ENCODE measurements around the gene PRR16. TPM values are rescaled to one million over a fixed set of nuclear protein-coding genes. Genes with fewer than 3 reads are reported as not detected.
"Not testable (repeated sequence)": the region's sequence is repeated elsewhere in the genome, so short reads cannot be mapped to it uniquely, and the experiment has no call there.

Gene PRR16
- total RNA-seq, 1 donor from 2014 or later = 18.1 TPM

- not testable (repeated sequence) for DNase-seq (ENCODE audit: low spot score)
- intact Hi-C loops (cut with DNase I) = loop anchor here (5.0 kb wide), 1 partner anchor 306 kb away; no protein-coding TSS in a partner anchor
Measured at GRCh38 chr5:120458508-120458847, 5.6 kb upstream of the PRR16 start.

- intact Hi-C loops (cut with DNase I) = loop anchor here (5.0 to 10.0 kb wide), 2 partner anchors 344 to 514 kb away; no protein-coding TSS in a partner anchor
- DNase-seq (ENCODE audit: low spot score) = no peak
Measured at GRCh38 chr5:120461251-120461650, 2.8 kb upstream of the PRR16 start.

- intact Hi-C loops (cut with DNase I) = loop anchor here (5.0 to 10.0 kb wide), 2 partner anchors 342 to 516 kb away; no protein-coding TSS in a partner anchor
- no peak for DNase-seq (ENCODE audit: low spot score)
Measured at GRCh38 chr5:120463006-120463680, 957 bp upstream of the PRR16 start.

- peak; percentile 85 for DNase-seq (ENCODE audit: low spot score)
- intact Hi-C loops (cut with DNase I) = loop anchor here (2.0 to 10.0 kb wide), 3 partner anchors 340 to 518 kb away; no protein-coding TSS in a partner anchor
Measured at GRCh38 chr5:120464627-120465435, 731 bp downstream of the PRR16 start.

GRCh38 chr5:120465436-120465961 is 1.4 kb downstream of the PRR16 start:
- intact Hi-C loops (cut with DNase I) = loop anchor here (2.0 to 10.0 kb wide), 2 partner anchors 339 to 413 kb away; no protein-coding TSS in a partner anchor
- peak; percentile 79 for DNase-seq (ENCODE audit: low spot score)

- no peak for DNase-seq (ENCODE audit: low spot score)
- intact Hi-C loops (cut with DNase I) = loop anchor here (10.0 kb wide), 1 partner anchor 338 kb away; no protein-coding TSS in a partner anchor
Measured at GRCh38 chr5:120466341-120467006, 2.4 kb downstream of the PRR16 start.

GRCh38 chr5:120471971-120472370 is 7.9 kb downstream of the PRR16 start:
- intact Hi-C loops (cut with DNase I) = no loop called here
- DNase-seq (ENCODE audit: low spot score) = no peak

GRCh38 chr5:120472911-120473310 is 8.8 kb downstream of the PRR16 start:
- DNase-seq (ENCODE audit: low spot score) = no peak

GRCh38 chr5:120473332-120473731 is 9.2 kb downstream of the PRR16 start:
- intact Hi-C loops (cut with DNase I) = no loop called here
- no peak for DNase-seq (ENCODE audit: low spot score)

More at GRCh38 chr5:120472911-120473310, 8.8 kb downstream of the PRR16 start:
- intact Hi-C loops (cut with DNase I) = no loop called here

GRCh38 chr5:120476063-120476462 is 12.0 kb downstream of the PRR16 start:
- intact Hi-C loops (cut with DNase I) = no loop called here
- DNase-seq (ENCODE audit: low spot score) = no peak

- no peak for DNase-seq (ENCODE audit: low spot score)
- intact Hi-C loops (cut with DNase I) = no loop called here
Measured at GRCh38 chr5:120479066-120479465, 15.0 kb downstream of the PRR16 start.

- no peak for DNase-seq (ENCODE audit: low spot score)
- intact Hi-C loops (cut with DNase I) = no loop called here
Measured at GRCh38 chr5:120499876-120500563, 35.9 kb downstream of the PRR16 start.

- DNase-seq (ENCODE audit: low spot score) = no peak
- intact Hi-C loops (cut with DNase I) = no loop called here
Measured at GRCh38 chr5:120502531-120502930, 38.4 kb downstream of the PRR16 start.

GRCh38 chr5:120503341-120503740 is 39.2 kb downstream of the PRR16 start:
- intact Hi-C loops (cut with DNase I) = no loop called here
- no peak for DNase-seq (ENCODE audit: low spot score)

GRCh38 chr5:120504057-120504456 is 40.0 kb downstream of the PRR16 start:
- DNase-seq (ENCODE audit: low spot score) = no peak
- intact Hi-C loops (cut with DNase I) = no loop called here

- intact Hi-C loops (cut with DNase I) = no loop called here
- no peak for DNase-seq (ENCODE audit: low spot score)
Measured at GRCh38 chr5:120507197-120507596, 43.1 kb downstream of the PRR16 start.

- no peak for DNase-seq (ENCODE audit: low spot score)
- intact Hi-C loops (cut with DNase I) = no loop called here
Measured at GRCh38 chr5:120507800-120508463, 43.8 kb downstream of the PRR16 start.

- DNase-seq (ENCODE audit: low spot score) = no peak
- intact Hi-C loops (cut with DNase I) = no loop called here
Measured at GRCh38 chr5:120509053-120509452, 45.0 kb downstream of the PRR16 start.

Data from cardiac septum (tissue), 1 donor.